IMR-90 (cell line): Measurements from ENCODE around the gene CEP152. TPM values are rescaled to one million over a fixed set of nuclear protein-coding genes. Genes with fewer than 3 reads are reported as not detected.

ENCODE experiments used
- ATAC-seq: fragments of 200-7000 bp; cut with Tn5 transposase; 2 replicates; pipeline ENCODE4 v1.9.1; 2020; ENCODE audit warnings: low read depth, mild to moderate bottlenecking, moderate library complexity
- BruUV-seq: library from RNA; stranded (reverse); fragments of 400-500 nt; replicated peaks from 2 replicates; lab custom pipeline; 2021; lab: Mats Ljungman, UMichigan
- CTCF ChIA-PET: fragments of 300-600 bp; formaldehyde crosslinking; extraction: SDS; loops from one replicate; lab custom pipeline; 2021; ENCODE audit warnings: antibody characterized with exemption; lab: Yijun Ruan, JAX
- POLR2A ChIA-PET: fragments of 300-600 bp; sonication (Branson Sonifier 250); formaldehyde crosslinking; loops from one replicate; lab custom pipeline; 2022; ENCODE audit warnings: antibody characterized with exemption; ENCODE audit not compliant: unreplicated experiment; lab: Charles Lee
- DNase-seq: peaks from one replicate; pipeline ENCODE4 v3.0.0; 2013
- H2AFZ ChIP-seq: replicated peaks from 2 replicates; pipeline ENCODE3; 2013; ENCODE audit warnings: low read length, mild to moderate bottlenecking; ENCODE audit not compliant: poor library complexity
- H2AK5ac ChIP-seq: 2 replicates; pipeline ENCODE4 v1.6.1; 2013; ENCODE audit warnings: low read depth, low read length, inconsistent platforms
- H2AK9ac ChIP-seq: replicated peaks from 2 replicates; pipeline ENCODE3; 2013; ENCODE audit warnings: mild to moderate bottlenecking, low read depth, low read length, moderate library complexity; ENCODE audit not compliant: poor library complexity
- H2BK120ac ChIP-seq: 2 replicates; pipeline ENCODE4 v1.6.1; 2013; ENCODE audit warnings: low read depth, low read length, inconsistent platforms
- H2BK15ac ChIP-seq: 3 replicates; pipeline ENCODE4 v1.6.1; 2013; ENCODE audit warnings: low read depth, low read length, inconsistent platforms
- H2BK20ac ChIP-seq: 2 replicates; pipeline ENCODE4 v1.6.1; 2013; ENCODE audit warnings: low read depth, mild to moderate bottlenecking, inconsistent platforms, low read length, moderate library complexity
- H2BK5ac ChIP-seq: 2 replicates; pipeline ENCODE4 v1.6.1; 2013; ENCODE audit warnings: mild to moderate bottlenecking, low read depth, low read length, inconsistent platforms; ENCODE audit not compliant: poor library complexity, severe bottlenecking
- H3K14ac ChIP-seq: replicated peaks from 2 replicates; pipeline ENCODE4 v1.6.1; 2013; ENCODE audit warnings: low read depth, low read length, inconsistent platforms
- H3K18ac ChIP-seq: 2 replicates; pipeline ENCODE4 v1.6.1; 2013; ENCODE audit warnings: low read depth, low read length, control low read depth
- H3K23ac ChIP-seq: 2 replicates; pipeline ENCODE4 v1.6.1; 2013; ENCODE audit warnings: low read depth, low read length, inconsistent platforms
- H3K27ac ChIP-seq: 2 replicates; pipeline ENCODE4 v1.5.1; 2013; ENCODE audit warnings: mild to moderate bottlenecking, control low read depth, low read length; ENCODE audit not compliant: insufficient read depth
- H3K27me3 ChIP-seq: 2 replicates; pipeline ENCODE4 v1.6.1; 2013; ENCODE audit warnings: low read length; ENCODE audit not compliant: control insufficient read depth, insufficient read depth
- H3K36me3 ChIP-seq: 2 replicates; pipeline ENCODE4 v1.6.1; 2013; ENCODE audit warnings: low read length, mixed read lengths; ENCODE audit not compliant: control insufficient read depth, insufficient read depth
- H3K4ac ChIP-seq: 2 replicates; pipeline ENCODE4 v1.6.1; 2013; ENCODE audit warnings: low read depth, low read length, inconsistent platforms
- H3K4me1 ChIP-seq: 2 replicates; pipeline ENCODE4 v1.6.1; 2013; ENCODE audit warnings: low read length, mixed read lengths; ENCODE audit not compliant: control insufficient read depth, insufficient read depth
- H3K4me2 ChIP-seq: 2 replicates; pipeline ENCODE4 v1.6.1; 2013; ENCODE audit warnings: low read depth, mild to moderate bottlenecking, control low read depth, low read length, moderate library complexity
- H3K4me3 ChIP-seq: 2 replicates; pipeline ENCODE4 v1.5.1; 2013; ENCODE audit warnings: low read depth, mild to moderate bottlenecking, control low read depth, low read length, moderate library complexity; ENCODE audit not compliant: insufficient read depth
- H3K56ac ChIP-seq: 2 replicates; pipeline ENCODE4 v1.6.1; 2013; ENCODE audit warnings: low read length, inconsistent platforms; ENCODE audit not compliant: insufficient read depth; ENCODE audit errors: extremely low read depth
- H3K79me1 ChIP-seq, 2 experiments: 2 replicates each; pipeline ENCODE4 v1.6.1; 2013; ENCODE audit warnings: low read length in 2 of 2, inconsistent platforms in 1 of 2, low read depth in 1 of 2
- H3K9ac ChIP-seq: 2 replicates; pipeline ENCODE4 v1.6.1; 2013; ENCODE audit warnings: low read depth, low read length, control low read depth
- H3K9me1 ChIP-seq: 2 replicates; pipeline ENCODE4 v1.6.1; 2013; ENCODE audit warnings: low read length, inconsistent platforms; ENCODE audit not compliant: insufficient read depth
- H3K9me3 ChIP-seq: 2 replicates; pipeline ENCODE4 v1.6.1; 2013; ENCODE audit warnings: low read length; ENCODE audit not compliant: control insufficient read depth, insufficient read depth
- H4K20me1 ChIP-seq: 2 replicates; pipeline ENCODE4 v1.6.1; 2013; ENCODE audit warnings: low read length, inconsistent platforms; ENCODE audit not compliant: insufficient read depth
- H4K5ac ChIP-seq: 2 replicates; pipeline ENCODE4 v1.6.1; 2013; ENCODE audit warnings: mild to moderate bottlenecking, low read depth, low read length, control low read depth
- H4K8ac ChIP-seq, 2 experiments: 2 replicates each; pipeline ENCODE4 v1.6.1; 2013; ENCODE audit warnings: low read depth in 2 of 2, low read length in 2 of 2, control low read depth in 1 of 2, inconsistent platforms in 1 of 2
- H4K91ac ChIP-seq: 2 replicates; pipeline ENCODE4 v1.6.1; 2013; ENCODE audit warnings: low read depth, low read length, inconsistent platforms; ENCODE audit not compliant: insufficient read depth
- CEBPB ChIP-seq: IDR thresholded peaks from 2 replicates; pipeline ENCODE4 v1.6.1; 2012; ENCODE audit warnings: low read depth, low read length, improper control_type of control experiment
- CTCF ChIP-seq: conservative IDR thresholded peaks from 2 replicates; pipeline ENCODE4 v1.5.1; 2012; ENCODE audit warnings: mild to moderate bottlenecking, low read depth, low read length, improper control_type of control experiment
- ELK1 ChIP-seq: fragments of 150-350 bp; IDR thresholded peaks from 2 replicates; pipeline ENCODE4 v1.6.1; 2016; ENCODE audit warnings: low read depth, mild to moderate bottlenecking, low read length, moderate library complexity, borderline replicate concordance
- MAZ ChIP-seq: IDR thresholded peaks from 2 replicates; pipeline ENCODE4 v1.6.1; 2012; ENCODE audit warnings: low read depth, mild to moderate bottlenecking, low read length, improper control_type of control experiment, moderate library complexity, borderline replicate concordance
- POLR2A ChIP-seq: IDR thresholded peaks from 2 replicates; pipeline ENCODE4 v1.6.1; 2012; ENCODE audit warnings: mild to moderate bottlenecking, low read depth, low read length
- RAD21 ChIP-seq: IDR thresholded peaks from 2 replicates; pipeline ENCODE4 v1.6.1; 2012; ENCODE audit warnings: low read length, improper control_type of control experiment
- RFX5 ChIP-seq: IDR thresholded peaks from 2 replicates; pipeline ENCODE4 v1.8.0; 2012; ENCODE audit warnings: low read depth, mild to moderate bottlenecking, low read length, moderate library complexity
- SMC3 ChIP-seq: fragments of 150-350 bp; IDR thresholded peaks from 2 replicates; pipeline ENCODE4 v1.6.1; 2016; ENCODE audit warnings: low read depth, mild to moderate bottlenecking, antibody characterized with exemption, low read length, moderate library complexity
- WGBS, 2 experiments: methylation state at CpG; one replicate each; pipeline versions ENCODE4 v1.1.5 to v1.1.7; 2013; ENCODE audit warnings: missing lambda C conversion rate in 2 of 2; ENCODE audit not compliant: insufficient read length in 1 of 2; ENCODE audit errors: extremely low coverage in 2 of 2; 5-methylcytosine and 5-hydroxymethylcytosine counted together
- dilution Hi-C: fragments of 300-500 bp; cut with HindIII; formaldehyde crosslinking; loops from one replicate; pipeline ENCODE4 v1.14.3; 2018; ENCODE audit warnings: low sequenced_read_pairs; ENCODE audit not compliant: unreplicated experiment
- in situ Hi-C: fragments of 300-500 bp; cut with MboI; formaldehyde crosslinking; loops from 3 replicates; pipeline ENCODE4 v1.14.3; 2019; ENCODE audit warnings: low sequenced_read_pairs, inconsistent platforms, mixed read lengths
- intact Hi-C: fragments of 100-400 bp; cut with micrococcal nuclease; formaldehyde crosslinking; loops from 2 replicates; pipeline ENCODE4 v1.10.0; 2022
- polyA plus RNA-seq, 3 experiments: library from polyadenylated mRNA; depleted of rRNA; stranded (reverse); fragments of >200 nt; gene quantifications; 2 replicates each; pipeline ENCODE4 v1.2.3, GENCODE V29; 2012; ENCODE audit warnings: low replicate concordance in 1 of 3
- total RNA-seq: library from RNA; depleted of rRNA; stranded (reverse); fragments of >200 nt; gene quantifications from 2 replicates; pipeline ENCODE4 v1.2.3, GENCODE V29; 2012

Gene CEP152
- total and polyA plus RNA-seq, 2 of the 4 experiments (the other 2 are of a cell fraction), result 2.1 to 7.3 TPM

GRCh38 chr15:48766196-48766595, 44.7 kb downstream of the CEP152 start:
- H3K18ac ChIP-seq, result no peak overlapping the region
- H3K56ac ChIP-seq, result no peak overlapping the region
- ChIA-PET CTCF (no interaction called here), POLR2A (no interaction called here)
- intact Hi-C loops, result no loop called here
- no peak overlapping the region for H3K23ac ChIP-seq
- H3K79me1 ChIP-seq, result no peaks in the 10 kb centered on the region
- no peak overlapping the region for H3K14ac ChIP-seq
- H2BK20ac ChIP-seq, result no peak overlapping the region
- H4K8ac ChIP-seq, result no peak overlapping the region
- no peak overlapping the region for H2BK5ac ChIP-seq
- no TSS peak for BruUV-seq
- peaks cover 5% of the 10 kb centered on the region for H3K36me3 ChIP-seq
- H2AFZ ChIP-seq, result no peak overlapping the region
- H3K27me3 ChIP-seq, result no peaks in the 10 kb centered on the region
- no peaks in the 10 kb centered on the region for H3K9me1 ChIP-seq
- no peak overlapping the region for H2AK9ac ChIP-seq
- in situ Hi-C loops, result no loop called here
- H4K20me1 ChIP-seq, result no peaks in the 10 kb centered on the region
- dilution Hi-C loops, result no loop called here
- no peak overlapping the region for H3K4me3 ChIP-seq
- H4K5ac ChIP-seq, result no peak overlapping the region
- no peak overlapping the region for H3K9ac ChIP-seq
- no peaks in the 10 kb centered on the region for H3K9me3 ChIP-seq
- H3K4ac ChIP-seq, result no peak overlapping the region
- H4K91ac ChIP-seq, result no peak overlapping the region
- ATAC-seq (no peak), DNase-seq (peak; percentile 52)
- WGBS, 2 experiments, result no CpG with 5 or more reads among the region's 4 CpGs
- no peaks in the 10 kb centered on the region for H3K4me1 ChIP-seq
- H3K27ac ChIP-seq, result no peak overlapping the region
- no peak overlapping the region for H2AK5ac ChIP-seq
- H3K4me2 ChIP-seq, result no peak overlapping the region
- H2BK120ac ChIP-seq, result no peak overlapping the region
- H2BK15ac ChIP-seq, result no peak overlapping the region
- TF ChIP-seq CEBPB, result no peak
- no peak for TF ChIP-seq RAD21
- no peak for TF ChIP-seq SMC3
- no peak for TF ChIP-seq RFX5
- TF ChIP-seq MAZ, result no peak
- no peak for TF ChIP-seq ELK1
- no peak for TF ChIP-seq CTCF
- no peak for TF ChIP-seq POLR2A
